HepG2 (cell line): ENCODE measurements around the gene APPBP2. TPM values are rescaled to one million over a fixed set of nuclear protein-coding genes. Genes with fewer than 3 reads are reported as not detected.

Experiments used
- ADNP ChIP-seq: sonication (generic); formaldehyde crosslinking; IDR thresholded peaks from 2 replicates; pipeline ENCODE4 v1.4.0; 2020; ENCODE audit warnings: missing genetic modification reagents
- ATF7 ChIP-seq, 2 experiments: fragments of 450-650 bp in 1 of 2; sonication (generic) in 1 of 2; formaldehyde crosslinking in 1 of 2; IDR thresholded peaks; 2 replicates each; pipeline versions ENCODE4 v1.4.0 to v1.6.1; 2016 to 2020; ENCODE audit warnings: antibody characterized with exemption in 1 of 2, mild to moderate bottlenecking in 1 of 2, missing genetic modification reagents in 1 of 2
- CEBPB ChIP-seq: IDR thresholded peaks from 2 replicates; pipeline ENCODE4 v1.6.1; 2011; ENCODE audit warnings: low read depth, low read length, improper control_type of control experiment, borderline replicate concordance
- CEBPG ChIP-seq: IDR thresholded peaks from 2 replicates; pipeline ENCODE4 v1.6.1; 2016
- CREM ChIP-seq, 2 experiments: sonication (generic) in 1 of 2; formaldehyde crosslinking in 1 of 2; IDR thresholded peaks; 2 replicates each; pipeline versions ENCODE4 v1.4.0 to v1.6.1; 2016 to 2020; ENCODE audit warnings: antibody characterized with exemption in 1 of 2, mild to moderate bottlenecking in 1 of 2, missing genetic modification reagents in 1 of 2
- ESRRA ChIP-seq: sonication (generic); formaldehyde crosslinking; IDR thresholded peaks from 2 replicates; pipeline ENCODE4 v1.5.1; 2020; ENCODE audit warnings: mild to moderate bottlenecking, low read depth, missing genetic modification reagents
- KDM2A ChIP-seq: sonication (generic); formaldehyde crosslinking; IDR thresholded peaks from 2 replicates; pipeline ENCODE4 v1.4.0; 2020; ENCODE audit warnings: low read depth, missing genetic modification reagents, borderline replicate concordance
- KLF12 ChIP-seq: sonication (generic); formaldehyde crosslinking; IDR thresholded peaks from 2 replicates; pipeline ENCODE4 v1.4.0; 2020; ENCODE audit warnings: missing genetic modification reagents, borderline replicate concordance
- KLF9 ChIP-seq: IDR thresholded peaks from 2 replicates; pipeline ENCODE4 v1.6.1; 2016; ENCODE audit warnings: low read depth
- NAIF1 ChIP-seq: sonication (generic); formaldehyde crosslinking; IDR thresholded peaks from 2 replicates; pipeline ENCODE4 v1.5.0; 2020; ENCODE audit warnings: mild to moderate bottlenecking, missing genetic modification reagents, borderline replicate concordance
- RBFOX2 ChIP-seq: fragments of 200-400 bp; formaldehyde crosslinking; IDR thresholded peaks from 2 replicates; pipeline ENCODE4 v1.6.1; 2017; ENCODE audit warnings: low read depth, mild to moderate bottlenecking, low read length
- SIN3B ChIP-seq: fragments of 150-350 bp; IDR thresholded peaks from 2 replicates; pipeline ENCODE4 v1.6.1; 2014; ENCODE audit warnings: low read length
- SP5 ChIP-seq: IDR thresholded peaks from 2 replicates; pipeline ENCODE4 v1.6.1; 2016; ENCODE audit warnings: low read depth, borderline replicate concordance
- YY1 ChIP-seq: IDR thresholded peaks from 2 replicates; pipeline ENCODE4 v1.6.1; 2011; ENCODE audit warnings: low read length, low read depth, moderate library complexity, mild to moderate bottlenecking; ENCODE audit not compliant: insufficient read depth, insufficient replicate concordance
- ZFP1 ChIP-seq: IDR thresholded peaks from 2 replicates; pipeline ENCODE4 v1.6.1; 2016
- ZNF263 ChIP-seq: sonication (generic); formaldehyde crosslinking; IDR thresholded peaks from 2 replicates; pipeline ENCODE4 v1.4.0; 2020; ENCODE audit warnings: missing genetic modification reagents
- ZNF296 ChIP-seq: sonication (generic); formaldehyde crosslinking; conservative IDR thresholded peaks from 2 replicates; pipeline ENCODE4 v1.5.0; 2020; ENCODE audit warnings: mild to moderate bottlenecking, missing genetic modification reagents
- ZNF326 ChIP-seq: sonication (generic); formaldehyde crosslinking; IDR thresholded peaks from 2 replicates; pipeline ENCODE4 v1.4.0; 2020; ENCODE audit warnings: missing genetic modification reagents, borderline replicate concordance
- ZNF343 ChIP-seq: sonication (generic); formaldehyde crosslinking; IDR thresholded peaks from 2 replicates; pipeline ENCODE4 v1.4.0; 2020; ENCODE audit warnings: mild to moderate bottlenecking, missing genetic modification reagents
- ZNF564 ChIP-seq: sonication (generic); formaldehyde crosslinking; IDR thresholded peaks from 2 replicates; pipeline ENCODE4 v1.8.1; 2023; ENCODE audit warnings: mild to moderate bottlenecking, missing genetic modification reagents
- ZNF670 ChIP-seq: sonication (generic); formaldehyde crosslinking; IDR thresholded peaks from 2 replicates; pipeline ENCODE4 v1.8.0; 2022; ENCODE audit warnings: mild to moderate bottlenecking, missing genetic modification reagents, borderline replicate concordance
- ZNF674 ChIP-seq: sonication (generic); formaldehyde crosslinking; IDR thresholded peaks from 2 replicates; pipeline ENCODE4 v1.5.0; 2020; ENCODE audit warnings: low read depth, mild to moderate bottlenecking, missing genetic modification reagents
- ZNF709 ChIP-seq: sonication (generic); formaldehyde crosslinking; IDR thresholded peaks from 2 replicates; pipeline ENCODE4 v1.5.0; 2020; ENCODE audit warnings: mild to moderate bottlenecking, missing genetic modification reagents
- ZNF83 ChIP-seq: sonication (generic); formaldehyde crosslinking; IDR thresholded peaks from 2 replicates; pipeline ENCODE4 v1.4.0; 2020; ENCODE audit warnings: missing genetic modification reagents, mild to moderate bottlenecking, borderline replicate concordance
- polyA plus RNA-seq, 8 experiments: library from polyadenylated mRNA; depleted of rRNA in 3 of 8; stranded (reverse) in 7 of 8; unstranded in 1 of 8; fragments of >200 nt; fragmentation: Illumina TruSeq in 4 of 8; extraction: Trizol in 4 of 8; gene quantifications; 2 replicates each; pipeline versions ENCODE4 v1.2.1 to v1.2.3, GENCODE V29; 2011 to 2016; ENCODE audit warnings: low read depth in 4 of 8, missing spikeins in 1 of 8, mixed read lengths in 1 of 8; ENCODE audit not compliant: insufficient read depth in 1 of 8
- total RNA-seq, 5 experiments: library from RNA; depleted of rRNA; stranded (reverse); fragments of >200 nt; fragmentation: Illumina TruSeq; extraction: Trizol; gene quantifications; 2 replicates each; pipeline ENCODE4 v1.2.3, GENCODE V29; 2016; ENCODE audit warnings: low read depth in 1 of 5
- TF ChIP-seq, protein P1 (sequence below): IDR thresholded peaks from 2 replicates; pipeline ENCODE4 v1.6.1; 2012; ENCODE audit warnings: inconsistent platforms
- TF ChIP-seq, protein P2 (sequence below): sonication (generic); formaldehyde crosslinking; IDR thresholded peaks from 2 replicates; pipeline ENCODE4 v1.5.0; 2020; ENCODE audit warnings: mild to moderate bottlenecking, missing genetic modification reagents, borderline replicate concordance
- TF ChIP-seq, protein P3 (sequence below): IDR thresholded peaks from 2 replicates; pipeline ENCODE4 v1.6.1; 2016; ENCODE audit warnings: mild to moderate bottlenecking

The APPBP2 gene
- total and polyA plus RNA-seq, 2 of the 13 experiments (the other 11 are each of a cell fraction or from before 2014, with no cell fraction given) = 17.5 to 45.8 TPM

DNA sequence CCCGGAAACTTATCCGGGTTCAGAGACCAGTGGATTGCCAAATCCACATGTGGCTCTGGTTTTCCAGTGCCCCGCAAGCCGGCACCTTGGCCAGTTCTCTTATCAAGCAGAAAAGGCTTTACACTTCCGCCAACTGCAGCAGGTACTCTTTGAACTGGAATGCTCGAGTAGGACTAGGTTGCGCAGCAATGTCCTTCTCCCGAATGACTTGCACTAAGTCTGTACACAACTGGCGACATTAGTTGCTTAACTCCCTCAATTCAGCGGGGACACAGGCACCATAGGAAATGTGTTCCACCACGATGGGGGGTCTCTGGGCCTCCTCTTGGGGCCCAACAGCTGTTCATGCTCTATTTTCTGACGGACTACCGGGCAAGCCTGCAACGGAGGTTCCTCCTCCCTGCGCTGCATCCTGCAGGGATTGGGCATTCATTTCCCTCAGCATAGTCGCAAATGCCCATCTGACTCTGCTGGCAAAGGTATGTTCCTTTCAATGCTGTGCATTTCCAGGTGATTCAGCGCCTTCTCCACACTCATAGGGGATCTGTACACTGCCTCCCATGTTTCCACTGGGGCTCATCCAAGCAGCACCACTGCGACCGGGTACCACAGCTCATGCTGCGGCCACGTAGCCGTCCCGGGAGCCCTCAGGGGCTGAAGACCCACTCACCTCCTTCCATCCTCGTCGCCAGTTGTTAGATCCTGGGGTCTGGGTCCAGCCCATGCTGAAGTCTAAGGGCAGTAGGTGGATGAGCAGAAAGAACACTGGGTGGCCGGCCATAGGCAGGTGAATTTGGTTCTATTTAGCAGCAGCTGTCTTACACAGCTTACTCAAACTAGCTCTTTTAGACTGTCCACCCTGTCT is 34.2 kb upstream of the APPBP2 start (continued):
- TF ChIP-seq ATF7 (IDR thresholded peaks at IDR 0.05) (no peak), ATF7 (CRISPR knock-in tag; IDR thresholded peaks at IDR 0.05) (0 out of 2 replicates have a peak, but pooled peaks have one; percentile 39), KLF9 (CRISPR knock-in tag) (no peak), CEBPB (peak; percentile 90), ZNF263 (0 out of 2 replicates have a peak, but pooled peaks have one; percentile 17), ZNF674 (CRISPR knock-in tag) (no peak), ZNF709 (CRISPR knock-in tag) (no peak), SP5 (CRISPR knock-in tag) (0 out of 2 replicates have a peak, but pooled peaks have one; percentile 11), ZNF343 (CRISPR knock-in tag) (no peak), KDM2A (peak; percentile 52; the same call in 1 of the 2 replicates), NAIF1 (CRISPR knock-in tag) (0 out of 2 replicates have a peak, but pooled peaks have one; percentile 14), ZNF564 (peak; percentile 61; the same call in 1 of the 2 replicates), YY1 (peak; percentile 52), ZNF296 (0 out of 2 replicates have a peak, but pooled peaks have one; percentile 69), KLF12 (CRISPR knock-in tag) (no peak), ADNP (CRISPR knock-in tag) (no peak), ZNF326 (CRISPR knock-in tag) (no peak), ESRRA (peak; percentile 69; the same call in 1 of the 2 replicates), CREM (IDR thresholded peaks at IDR 0.05) (peak; percentile 38; the same call in 1 of the 2 replicates), CREM (CRISPR knock-in tag; IDR thresholded peaks at IDR 0.05) (no peak), CEBPG (CRISPR knock-in tag) (peak; percentile 82), SIN3B (no peak), ZNF83 (CRISPR knock-in tag) (peak; percentile 67; the same call in 1 of the 2 replicates), ZFP1 (CRISPR knock-in tag) (0 out of 2 replicates have a peak, but pooled peaks have one; percentile 47), ZNF670 (CRISPR knock-in tag) (0 out of 2 replicates have a peak, but pooled peaks have one; percentile 18), RBFOX2 (peak; percentile 46; the same call in 1 of the 2 replicates)
- TF ChIP-seq, protein P1, sequence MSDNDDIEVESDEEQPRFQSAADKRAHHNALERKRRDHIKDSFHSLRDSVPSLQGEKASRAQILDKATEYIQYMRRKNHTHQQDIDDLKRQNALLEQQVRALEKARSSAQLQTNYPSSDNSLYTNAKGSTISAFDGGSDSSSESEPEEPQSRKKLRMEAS = peak; percentile 87
- TF ChIP-seq, protein P2, sequence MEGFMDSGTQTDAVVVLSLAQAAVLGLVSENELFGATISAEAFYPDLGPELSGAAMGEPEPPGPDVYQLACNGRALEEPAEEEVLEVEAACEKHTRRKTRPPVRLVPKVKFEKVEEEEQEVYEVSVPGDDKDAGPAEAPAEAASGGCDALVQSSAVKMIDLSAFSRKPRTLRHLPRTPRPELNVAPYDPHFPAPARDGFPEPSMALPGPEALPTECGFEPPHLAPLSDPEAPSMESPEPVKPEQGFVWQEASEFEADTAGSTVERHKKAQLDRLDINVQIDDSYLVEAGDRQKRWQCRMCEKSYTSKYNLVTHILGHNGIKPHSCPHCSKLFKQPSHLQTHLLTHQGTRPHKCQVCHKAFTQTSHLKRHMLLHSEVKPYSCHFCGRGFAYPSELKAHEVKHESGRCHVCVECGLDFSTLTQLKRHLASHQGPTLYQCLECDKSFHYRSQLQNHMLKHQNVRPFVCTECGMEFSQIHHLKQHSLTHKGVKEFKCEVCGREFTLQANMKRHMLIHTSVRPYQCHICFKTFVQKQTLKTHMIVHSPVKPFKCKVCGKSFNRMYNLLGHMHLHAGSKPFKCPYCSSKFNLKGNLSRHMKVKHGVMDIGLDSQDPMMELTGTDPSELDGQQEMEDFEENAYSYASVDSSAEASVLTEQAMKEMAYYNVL (CRISPR knock-in tag) = peak; percentile 87; the same call in 1 of the 2 replicates
- TF ChIP-seq, protein P3, sequence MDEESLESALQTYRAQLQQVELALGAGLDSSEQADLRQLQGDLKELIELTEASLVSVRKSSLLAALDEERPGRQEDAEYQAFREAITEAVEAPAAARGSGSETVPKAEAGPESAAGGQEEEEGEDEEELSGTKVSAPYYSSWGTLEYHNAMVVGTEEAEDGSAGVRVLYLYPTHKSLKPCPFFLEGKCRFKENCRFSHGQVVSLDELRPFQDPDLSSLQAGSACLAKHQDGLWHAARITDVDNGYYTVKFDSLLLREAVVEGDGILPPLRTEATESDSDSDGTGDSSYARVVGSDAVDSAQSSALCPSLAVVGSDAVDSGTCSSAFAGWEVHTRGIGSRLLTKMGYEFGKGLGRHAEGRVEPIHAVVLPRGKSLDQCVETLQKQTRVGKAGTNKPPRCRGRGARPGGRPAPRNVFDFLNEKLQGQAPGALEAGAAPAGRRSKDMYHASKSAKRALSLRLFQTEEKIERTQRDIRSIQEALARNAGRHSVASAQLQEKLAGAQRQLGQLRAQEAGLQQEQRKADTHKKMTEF = peak; percentile 62; the same call in 1 of the 2 replicates
